Measurements from ENCODE around the gene GBP3.
"Not testable (repeated sequence)": the region's sequence is repeated elsewhere in the genome, so short reads cannot be mapped to it uniquely, and the experiment has no call there.

GBP3 gene, protein sequence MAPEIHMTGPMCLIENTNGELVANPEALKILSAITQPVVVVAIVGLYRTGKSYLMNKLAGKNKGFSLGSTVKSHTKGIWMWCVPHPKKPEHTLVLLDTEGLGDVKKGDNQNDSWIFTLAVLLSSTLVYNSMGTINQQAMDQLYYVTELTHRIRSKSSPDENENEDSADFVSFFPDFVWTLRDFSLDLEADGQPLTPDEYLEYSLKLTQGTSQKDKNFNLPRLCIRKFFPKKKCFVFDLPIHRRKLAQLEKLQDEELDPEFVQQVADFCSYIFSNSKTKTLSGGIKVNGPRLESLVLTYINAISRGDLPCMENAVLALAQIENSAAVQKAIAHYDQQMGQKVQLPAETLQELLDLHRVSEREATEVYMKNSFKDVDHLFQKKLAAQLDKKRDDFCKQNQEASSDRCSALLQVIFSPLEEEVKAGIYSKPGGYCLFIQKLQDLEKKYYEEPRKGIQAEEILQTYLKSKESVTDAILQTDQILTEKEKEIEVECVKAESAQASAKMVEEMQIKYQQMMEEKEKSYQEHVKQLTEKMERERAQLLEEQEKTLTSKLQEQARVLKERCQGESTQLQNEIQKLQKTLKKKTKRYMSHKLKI

GRCh38 chr1:89022167-89022959 is at the start of gene GBP3:
TSS of gene GBP3 (minus strand) at chr1:89022866. CDS start at chr1:89020721, 2,145 bp downstream.
- no peak for DNase-seq

GRCh38 chr1:89070509-89070908 is 47.8 kb upstream of the GBP3 start:
- no peak for DNase-seq

DNA sequence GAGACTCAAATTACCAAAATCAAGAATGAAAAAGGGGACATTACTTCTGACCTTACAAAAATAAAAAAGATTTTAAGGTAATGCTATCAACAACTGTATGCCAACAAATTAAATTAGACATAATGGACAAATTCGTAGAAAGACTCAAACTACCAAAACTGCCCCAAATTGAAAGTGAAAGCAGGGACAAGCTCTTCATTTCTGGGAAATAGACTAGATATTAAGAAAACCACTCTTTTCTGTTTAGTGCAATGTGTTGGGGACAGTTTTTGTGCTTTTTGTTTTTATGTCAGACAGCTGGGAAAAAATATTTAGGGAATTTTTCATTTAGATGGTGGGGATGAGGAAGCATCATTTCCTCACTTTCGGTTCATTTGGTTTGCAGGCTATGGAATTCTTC is 47.3 kb upstream of the GBP3 start:
- no peak for DNase-seq

- DNase-seq = no peak
Observed at GRCh38 chr1:89068291-89068690, 45.6 kb upstream of the GBP3 start.

DNA sequence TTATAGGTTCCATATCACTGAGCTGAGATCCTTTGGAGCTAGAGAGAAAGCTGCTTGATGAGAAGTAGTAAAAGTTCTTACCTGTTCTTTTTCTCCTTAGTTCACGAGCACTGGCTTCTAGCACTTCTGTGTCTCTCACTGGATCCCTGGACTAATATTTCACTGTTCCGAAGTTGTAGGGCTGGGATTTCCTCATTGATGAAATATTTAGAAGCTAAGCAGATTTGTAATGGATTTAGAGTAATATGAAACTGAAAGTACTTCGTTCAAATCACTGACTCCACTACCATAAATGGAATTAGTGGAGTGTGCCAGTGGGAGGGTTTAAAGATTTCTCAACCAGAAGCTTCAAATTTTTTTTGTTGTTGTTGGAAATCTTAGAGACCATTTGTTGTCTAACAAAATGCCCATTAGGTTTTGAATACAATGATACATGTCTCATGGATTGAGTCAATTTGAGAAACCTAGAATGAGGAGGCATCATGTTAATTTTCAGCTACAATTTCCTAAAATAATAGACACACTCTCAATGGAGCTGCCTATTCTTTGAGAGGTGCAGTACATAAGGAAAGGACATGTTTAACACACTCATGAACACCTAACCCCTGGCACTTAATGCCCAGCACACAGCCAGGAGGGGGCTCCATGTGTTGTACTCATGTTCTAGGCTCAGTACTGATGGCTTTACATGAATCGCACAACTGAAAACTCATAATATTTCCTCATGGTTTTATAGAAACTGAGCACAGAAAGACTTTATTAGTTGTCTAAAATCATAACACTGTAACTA is 42.6 kb upstream of the GBP3 start, which contains the start of gene GBP1:
Gene GBP1, minus strand, starts transcription at position 130 of the 790 bp plus-strand sequence. CDS start 1,974 bp downstream, outside the sequence.
- DNase-seq = no peak

- DNase-seq = no peak
Observed at GRCh38 chr1:89064632-89065031, 42.0 kb upstream of the GBP3 start.

GRCh38 chr1:89063094-89063493 is 40.4 kb upstream of the GBP3 start:
- DNase-seq = no peak

- no peak for DNase-seq
Observed at GRCh38 chr1:89060091-89060490, 37.4 kb upstream of the GBP3 start.

DNA sequence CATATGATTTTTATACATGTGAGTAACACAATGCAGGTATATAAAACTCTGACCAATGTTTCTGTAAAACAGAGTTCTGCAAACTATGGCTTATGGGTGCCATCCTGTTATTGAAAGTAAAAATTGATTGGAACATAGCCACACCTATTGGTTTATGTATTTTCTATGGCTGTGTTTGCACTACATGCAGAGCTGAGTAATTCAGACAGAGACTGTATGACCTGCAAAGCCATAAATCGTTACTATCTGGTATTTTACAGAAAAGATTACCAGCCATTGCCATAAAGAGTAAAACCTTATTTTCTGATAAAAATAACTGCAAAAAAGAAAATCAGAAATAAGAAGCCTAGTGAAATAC is 29.3 kb upstream of the GBP3 start:
- no peak for DNase-seq

- no peak for DNase-seq
Observed at GRCh38 chr1:89051300-89051954, 28.8 kb upstream of the GBP3 start.

- DNase-seq = no peak
Observed at GRCh38 chr1:89050649-89051033, 28.0 kb upstream of the GBP3 start.

GRCh38 chr1:89049901-89050648 is 27.4 kb upstream of the GBP3 start:
- DNase-seq = not testable (repeated sequence)

DNA sequence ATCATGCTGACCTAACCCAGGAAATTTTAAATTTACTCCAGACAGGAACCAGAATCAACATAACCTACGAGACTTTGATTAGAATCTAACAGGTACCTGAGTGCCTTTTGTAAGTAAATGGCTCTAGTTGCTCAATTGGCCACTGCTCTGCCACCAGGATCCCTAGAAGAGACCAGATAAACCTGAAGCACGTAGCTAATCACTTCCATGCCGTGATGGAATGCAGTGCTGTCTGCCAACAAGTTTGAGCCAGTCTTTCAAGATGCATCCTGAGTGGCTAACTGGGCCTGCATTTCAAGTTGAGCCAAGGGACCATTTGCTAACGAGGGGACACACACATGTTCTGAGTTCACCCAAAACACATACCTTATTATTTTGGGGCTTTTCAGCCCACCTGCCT is 26.5 kb upstream of the GBP3 start:
- DNase-seq = not testable (repeated sequence)

DNA sequence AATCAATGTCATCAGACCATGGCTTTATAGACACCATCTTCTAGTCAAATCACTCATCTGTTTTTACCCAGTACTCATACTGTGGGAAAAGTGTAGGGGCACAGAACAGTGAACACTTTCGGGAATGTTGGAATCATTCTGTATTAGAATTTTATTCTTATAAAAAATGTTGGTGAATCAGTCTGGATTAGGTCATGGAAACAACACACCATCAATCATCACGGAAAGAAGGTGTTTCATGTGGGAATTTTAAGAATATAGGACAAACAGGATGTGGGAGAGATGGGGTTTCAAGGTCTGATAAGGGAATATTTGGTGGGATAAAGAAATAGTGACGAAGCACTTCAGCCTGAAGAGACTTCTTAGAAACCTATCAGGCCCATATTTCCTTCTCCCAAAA is 25.1 kb upstream of the GBP3 start:
- DNase-seq = no peak

GRCh38 chr1:89046318-89047183 is 23.9 kb upstream of the GBP3 start:
- DNase-seq = not testable (repeated sequence)

DNA sequence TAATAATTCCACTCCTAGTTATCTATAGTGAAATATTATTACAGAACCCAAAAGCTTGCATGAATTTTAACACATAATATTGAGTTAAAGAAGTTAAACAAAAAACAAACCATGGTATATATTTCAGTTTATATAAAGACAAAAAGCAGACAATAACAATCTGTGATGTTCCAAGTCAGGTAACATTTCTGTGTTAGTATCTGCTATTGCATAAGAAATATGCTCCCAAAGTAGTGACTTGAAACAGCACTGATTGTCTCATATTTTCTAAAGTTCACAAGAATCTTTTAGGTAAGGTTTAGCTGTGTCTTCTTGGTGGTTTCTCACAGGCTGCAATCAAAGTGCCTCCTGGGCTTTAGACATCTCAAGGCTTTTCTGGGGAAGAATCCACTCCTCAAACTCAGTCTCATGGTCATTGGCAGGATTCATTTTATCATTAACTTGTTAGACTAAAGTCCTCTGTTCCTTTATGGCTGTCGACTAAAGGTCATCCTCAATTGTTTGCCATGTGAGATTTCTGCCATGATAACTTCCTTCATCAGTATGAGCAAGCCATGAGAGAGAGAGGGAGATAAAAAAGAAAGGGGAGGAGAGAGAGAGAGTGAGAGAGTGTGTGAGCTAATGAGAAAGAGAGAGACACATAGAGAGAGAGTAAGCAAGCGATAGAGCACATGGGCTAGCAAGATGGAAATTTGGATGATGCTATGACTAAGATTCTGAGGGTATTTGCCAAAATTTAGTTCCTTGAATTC is 22.5 kb upstream of the GBP3 start:
- no peak for DNase-seq

- DNase-seq = no peak
Observed at GRCh38 chr1:89043940-89044339, 21.3 kb upstream of the GBP3 start.

DNA sequence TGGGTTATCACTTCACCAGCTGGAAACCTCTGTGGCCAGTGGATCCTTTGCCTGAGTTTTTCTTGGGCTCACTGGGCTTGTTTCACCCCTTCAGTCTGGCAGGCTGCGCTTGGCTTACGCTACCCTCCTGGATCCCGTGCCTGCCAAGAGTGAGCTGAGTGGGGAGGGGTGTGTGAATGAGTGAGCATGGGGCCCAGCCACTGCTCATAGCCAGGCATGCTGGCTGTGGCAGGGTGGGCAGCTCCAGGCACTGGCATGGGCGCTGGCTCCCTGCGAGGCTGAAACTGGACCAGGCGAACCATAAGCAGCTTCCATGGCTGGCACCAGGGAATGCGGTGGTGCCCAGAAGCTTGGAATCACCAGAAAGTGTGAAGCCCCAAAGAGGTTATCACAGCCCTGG is 19.8 kb upstream of the GBP3 start:
- DNase-seq = no peak

DNA sequence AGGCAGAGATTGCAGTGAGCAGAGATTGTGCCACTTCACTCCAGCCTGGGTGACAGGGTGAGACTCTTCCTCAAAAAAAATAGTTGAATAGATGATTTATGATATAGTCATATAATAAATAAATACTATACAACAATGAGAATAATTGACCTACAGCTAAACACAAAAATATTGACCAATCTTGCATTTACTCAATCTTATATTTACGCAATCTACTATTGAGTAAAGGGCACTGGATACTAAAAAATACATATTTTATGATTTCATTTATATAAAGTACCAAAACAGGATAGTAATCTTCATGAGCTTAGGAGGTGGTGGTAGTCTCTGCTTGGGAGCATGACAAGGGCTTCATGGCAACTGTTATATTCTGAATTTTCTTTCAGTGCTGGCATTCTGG is 19.1 kb upstream of the GBP3 start:
- DNase-seq = no peak

DNA sequence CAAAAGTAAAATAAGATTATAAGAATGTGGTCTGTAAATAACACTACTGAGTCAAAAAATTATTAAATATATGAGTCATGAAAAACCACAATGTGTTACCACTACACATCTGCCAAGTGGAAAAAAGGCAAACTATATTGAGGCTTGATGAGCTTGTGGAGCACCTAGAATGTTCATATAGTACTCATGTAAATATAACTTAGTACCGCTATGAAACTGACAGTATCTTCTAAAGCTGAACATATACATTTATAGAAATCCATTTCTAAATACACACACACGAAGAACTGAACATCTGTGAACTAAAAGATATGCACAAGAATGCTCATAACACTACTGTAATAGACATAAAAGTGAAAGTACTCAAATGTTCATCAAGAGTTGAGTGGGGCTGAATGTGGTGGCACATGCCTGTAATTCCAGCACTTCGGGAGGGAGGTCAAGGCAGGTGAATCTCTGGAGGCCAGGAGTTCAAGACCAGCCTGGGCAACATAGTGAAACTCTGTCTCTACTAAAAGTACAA is 18.5 kb upstream of the GBP3 start:
- DNase-seq = no peak
